ENCODE data around the gene H6PD.

Gene H6PD

DNA sequence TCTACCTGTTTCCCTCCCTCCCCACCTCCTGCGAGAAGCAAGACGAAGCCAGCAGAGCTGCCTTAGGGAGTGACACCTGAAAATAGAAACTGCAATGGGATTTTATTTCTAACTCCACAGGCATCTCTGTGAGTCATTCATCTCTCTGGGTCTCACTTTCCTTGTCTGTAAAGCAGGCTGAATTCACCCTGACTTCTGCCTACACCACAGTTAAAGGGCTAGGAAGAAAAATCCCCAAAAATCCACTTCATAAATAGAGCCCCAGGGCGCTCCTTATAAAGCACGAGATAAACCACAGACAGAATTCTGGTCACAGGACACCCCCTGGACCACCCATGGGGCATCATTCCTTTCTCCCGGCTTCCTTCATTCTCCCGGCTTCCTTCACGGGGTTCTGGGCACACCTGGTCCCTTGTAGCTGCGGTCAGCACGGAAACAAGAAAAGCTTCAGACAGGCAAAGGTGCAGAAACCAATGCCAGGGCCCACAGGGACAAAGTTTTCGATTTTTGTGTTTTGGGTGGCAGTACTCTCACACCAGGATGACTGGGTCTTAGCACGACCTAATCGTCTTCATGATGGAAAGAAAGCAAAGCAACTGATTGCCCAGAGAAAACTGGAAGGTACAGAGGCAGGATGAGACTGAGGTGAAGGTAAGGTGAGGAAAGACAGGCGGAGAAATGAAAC, 2.8 kb upstream of the H6PD start:
- DNase-seq (ENCODE audit: low read depth, low spot score): peak; percentile 65
- TF ChIP-seq, protein P1, sequence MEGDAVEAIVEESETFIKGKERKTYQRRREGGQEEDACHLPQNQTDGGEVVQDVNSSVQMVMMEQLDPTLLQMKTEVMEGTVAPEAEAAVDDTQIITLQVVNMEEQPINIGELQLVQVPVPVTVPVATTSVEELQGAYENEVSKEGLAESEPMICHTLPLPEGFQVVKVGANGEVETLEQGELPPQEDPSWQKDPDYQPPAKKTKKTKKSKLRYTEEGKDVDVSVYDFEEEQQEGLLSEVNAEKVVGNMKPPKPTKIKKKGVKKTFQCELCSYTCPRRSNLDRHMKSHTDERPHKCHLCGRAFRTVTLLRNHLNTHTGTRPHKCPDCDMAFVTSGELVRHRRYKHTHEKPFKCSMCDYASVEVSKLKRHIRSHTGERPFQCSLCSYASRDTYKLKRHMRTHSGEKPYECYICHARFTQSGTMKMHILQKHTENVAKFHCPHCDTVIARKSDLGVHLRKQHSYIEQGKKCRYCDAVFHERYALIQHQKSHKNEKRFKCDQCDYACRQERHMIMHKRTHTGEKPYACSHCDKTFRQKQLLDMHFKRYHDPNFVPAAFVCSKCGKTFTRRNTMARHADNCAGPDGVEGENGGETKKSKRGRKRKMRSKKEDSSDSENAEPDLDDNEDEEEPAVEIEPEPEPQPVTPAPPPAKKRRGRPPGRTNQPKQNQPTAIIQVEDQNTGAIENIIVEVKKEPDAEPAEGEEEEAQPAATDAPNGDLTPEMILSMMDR (IDR thresholded peaks at IDR 0.05; ENCODE audit: low read depth, low read length): no peak
- H3K4me3 ChIP-seq (ENCODE audit: low read depth, low read length): no peak overlapping the region
- in situ Hi-C loops (cut with HindIII; ENCODE audit: low sequenced_read_pairs): no loop called here

- peak; percentile 57 for DNase-seq (ENCODE audit: low read depth, low spot score)
- in situ Hi-C loops (cut with HindIII; ENCODE audit: low sequenced_read_pairs): no loop called here
- H3K4me3 ChIP-seq (ENCODE audit: low read depth, low read length): no peak overlapping the region
- TF ChIP-seq, protein P1 (IDR thresholded peaks at IDR 0.05; ENCODE audit: low read depth, low read length): no peak
Observed at GRCh38 chr1:9233241-9233941, 1.2 kb upstream of the H6PD start.

DNA sequence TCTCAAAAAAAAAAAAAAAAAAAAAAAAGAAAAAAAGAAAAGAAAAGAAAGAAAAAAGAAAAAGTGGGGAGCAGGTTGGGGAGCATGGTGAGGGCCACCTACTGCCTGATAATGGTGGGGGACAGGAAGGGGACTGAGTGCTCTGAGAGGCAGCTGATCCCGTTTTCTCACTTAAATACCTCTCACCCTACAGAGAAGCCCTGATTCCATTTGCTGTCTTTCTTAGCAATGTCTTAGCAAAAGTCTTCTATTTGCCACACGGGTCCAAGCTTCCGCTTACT, 692 bp upstream of the H6PD start:
- in situ Hi-C loops (cut with HindIII; ENCODE audit: low sequenced_read_pairs): no loop called here
- DNase-seq (ENCODE audit: low read depth, low spot score): no peak
- TF ChIP-seq, protein P1 (IDR thresholded peaks at IDR 0.05; ENCODE audit: low read depth, low read length): no peak
- H3K4me3 ChIP-seq (ENCODE audit: low read depth, low read length): peak overlapping the region; percentile 49

- in situ Hi-C loops (cut with HindIII; ENCODE audit: low sequenced_read_pairs): no loop called here
- H3K4me3 ChIP-seq (ENCODE audit: low read depth, low read length): peak overlapping the region; percentile 65
- DNase-seq (ENCODE audit: low read depth, low spot score): peak; percentile 58
- TF ChIP-seq, protein P1 (IDR thresholded peaks at IDR 0.05; ENCODE audit: low read depth, low read length): no peak
Observed at GRCh38 chr1:9235096-9235459, 504 bp downstream of the H6PD start.

GRCh38 chr1:9235560-9235959, 986 bp downstream of the H6PD start:
- peak overlapping the region; percentile 65 for H3K4me3 ChIP-seq (ENCODE audit: low read depth, low read length)
- in situ Hi-C loops (cut with HindIII; ENCODE audit: low sequenced_read_pairs): no loop called here
- TF ChIP-seq, protein P1 (IDR thresholded peaks at IDR 0.05; ENCODE audit: low read depth, low read length): no peak
- no peak for DNase-seq (ENCODE audit: low read depth, low spot score)

DNA sequence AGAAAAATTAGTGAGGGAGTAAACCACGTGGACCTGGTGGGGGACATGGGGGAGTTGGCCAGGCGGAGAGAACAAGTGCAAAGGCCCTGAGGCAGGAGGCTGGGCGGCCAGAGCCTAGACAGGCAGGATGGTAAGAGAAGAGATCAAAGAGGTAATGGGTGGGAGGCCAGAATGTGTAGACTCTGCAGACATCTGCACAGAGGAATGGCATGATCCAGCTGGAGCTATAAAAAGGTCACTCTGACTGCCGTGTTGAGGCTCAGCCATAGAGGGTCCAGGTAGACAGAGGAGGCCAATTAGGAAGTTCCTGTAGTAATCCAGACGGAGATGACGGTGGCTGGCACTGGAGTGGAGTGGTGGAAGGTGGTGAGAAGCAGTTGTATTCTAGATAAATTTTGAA, 3.6 kb downstream of the H6PD start:
- H3K4me3 ChIP-seq (ENCODE audit: low read depth, low read length): no peak overlapping the region
- TF ChIP-seq, protein P1 (IDR thresholded peaks at IDR 0.05; ENCODE audit: low read depth, low read length): no peak
- no peak for DNase-seq (ENCODE audit: low read depth, low spot score)
- in situ Hi-C loops (cut with HindIII; ENCODE audit: low sequenced_read_pairs): no loop called here
